Measurements from ENCODE around the gene MGAM2.

MGAM2 gene

GRCh38 chr7:142120524-142120923, 9.0 kb downstream of the MGAM2 start:
- DNase-seq (ENCODE audit: low read depth in 2 of 2) = no peak

DNA sequence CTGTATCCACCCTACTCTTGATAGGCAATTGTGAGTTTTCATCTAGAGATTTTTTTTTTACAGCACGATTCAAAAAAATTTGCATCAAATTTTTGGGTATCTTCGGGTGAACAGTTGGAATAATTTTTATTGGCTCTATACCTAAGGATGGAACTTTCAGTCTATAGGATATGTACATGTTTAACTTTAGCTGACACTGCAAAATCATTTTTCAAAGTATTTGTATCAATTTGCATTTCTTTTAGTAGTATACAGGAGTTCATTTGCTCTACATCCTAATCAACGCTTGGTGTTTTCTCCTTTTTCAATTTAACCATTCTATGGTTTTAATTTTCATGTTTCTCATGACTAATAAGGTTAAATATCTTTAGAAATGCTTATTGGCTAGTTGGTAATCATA, 11.7 kb downstream of the MGAM2 start:
- no peak for DNase-seq (ENCODE audit: low read depth in 2 of 2)

- no peak for DNase-seq (ENCODE audit: low read depth in 2 of 2)
Measured at GRCh38 chr7:142125256-142125955, 13.9 kb downstream of the MGAM2 start.

GRCh38 chr7:142130267-142130666, 18.7 kb downstream of the MGAM2 start:
- DNase-seq (ENCODE audit: low read depth in 2 of 2) = no peak

DNA sequence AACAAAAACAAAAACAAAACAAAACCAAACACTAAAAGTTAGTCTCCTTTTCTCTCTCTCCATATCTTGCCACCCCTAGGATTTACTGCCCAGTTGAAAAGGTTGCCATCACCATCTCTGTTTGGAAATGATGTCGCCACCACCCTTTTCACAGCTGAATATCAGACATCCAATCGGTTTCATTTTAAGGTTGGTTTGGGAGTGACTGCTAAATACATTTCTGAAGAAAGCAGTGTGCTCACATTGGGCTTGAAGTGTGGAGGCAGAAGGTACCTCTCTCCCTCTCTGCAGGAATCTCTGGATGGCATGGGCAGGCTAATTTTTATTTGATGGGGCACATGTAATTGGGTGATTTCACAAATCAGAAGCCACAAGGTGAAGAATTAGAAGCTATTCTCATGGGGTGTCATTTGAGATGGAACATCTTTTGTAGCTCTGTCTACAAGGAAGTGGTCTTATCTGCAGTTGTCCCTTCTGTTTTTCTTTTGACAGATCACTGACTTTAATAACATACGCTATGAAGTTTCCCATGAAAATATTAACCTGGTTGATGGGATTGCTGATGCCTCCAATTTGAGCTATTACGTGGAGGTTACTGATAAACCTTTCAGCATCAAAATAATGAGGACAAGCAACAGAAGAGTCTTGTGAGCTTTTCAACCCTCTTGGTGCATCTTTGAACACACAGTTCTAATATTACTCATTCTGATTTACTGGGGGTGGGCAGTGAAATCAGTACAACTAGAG, 20.1 kb downstream of the MGAM2 start:
- no peak for DNase-seq (ENCODE audit: low read depth in 2 of 2)

DNA sequence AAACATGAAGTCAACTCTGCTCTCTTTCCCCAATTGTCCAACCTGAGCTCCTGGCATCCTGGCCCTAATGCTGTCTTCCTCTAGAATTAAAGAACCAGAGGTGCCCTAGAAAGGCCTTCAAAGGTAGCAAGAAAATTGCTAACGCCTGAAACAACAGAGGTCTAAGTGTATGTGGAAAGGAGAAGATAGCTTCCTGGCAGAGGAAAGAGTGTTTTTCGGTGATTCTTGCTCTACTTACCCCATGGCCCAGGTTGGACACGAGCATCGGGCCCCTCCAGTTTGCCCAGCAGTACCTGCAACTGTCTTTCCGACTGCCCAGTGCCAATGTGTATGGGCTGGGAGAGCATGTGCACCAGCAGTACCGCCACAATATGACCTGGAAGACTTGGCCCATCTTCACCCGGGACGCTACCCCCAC, 22.2 kb downstream of the MGAM2 start:
- no peak for DNase-seq (ENCODE audit: low read depth in 2 of 2)

DNA sequence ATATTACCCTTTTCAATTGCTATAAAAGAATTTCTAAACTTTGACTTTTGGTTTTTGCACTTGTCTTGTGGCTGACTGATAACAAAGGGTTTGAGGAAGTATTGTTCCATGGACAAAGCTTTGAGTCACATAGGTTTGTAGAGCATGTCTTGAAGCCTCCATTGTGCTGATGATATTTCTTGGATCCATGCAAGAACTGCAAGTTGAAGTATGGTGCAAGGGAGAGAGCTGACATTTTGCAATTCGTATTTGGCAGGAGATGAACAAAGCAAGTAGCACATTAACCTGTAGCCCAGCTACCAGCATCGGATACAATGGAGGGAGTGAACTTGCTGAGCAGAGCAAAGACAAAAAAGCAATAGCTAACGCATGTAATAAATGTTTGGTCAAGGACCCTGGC, 23.4 kb downstream of the MGAM2 start:
- DNase-seq (ENCODE audit: low read depth in 2 of 2) = no peak

- DNase-seq (ENCODE audit: low read depth in 2 of 2) = no peak
Measured at GRCh38 chr7:142138996-142139395, 27.5 kb downstream of the MGAM2 start.

DNA sequence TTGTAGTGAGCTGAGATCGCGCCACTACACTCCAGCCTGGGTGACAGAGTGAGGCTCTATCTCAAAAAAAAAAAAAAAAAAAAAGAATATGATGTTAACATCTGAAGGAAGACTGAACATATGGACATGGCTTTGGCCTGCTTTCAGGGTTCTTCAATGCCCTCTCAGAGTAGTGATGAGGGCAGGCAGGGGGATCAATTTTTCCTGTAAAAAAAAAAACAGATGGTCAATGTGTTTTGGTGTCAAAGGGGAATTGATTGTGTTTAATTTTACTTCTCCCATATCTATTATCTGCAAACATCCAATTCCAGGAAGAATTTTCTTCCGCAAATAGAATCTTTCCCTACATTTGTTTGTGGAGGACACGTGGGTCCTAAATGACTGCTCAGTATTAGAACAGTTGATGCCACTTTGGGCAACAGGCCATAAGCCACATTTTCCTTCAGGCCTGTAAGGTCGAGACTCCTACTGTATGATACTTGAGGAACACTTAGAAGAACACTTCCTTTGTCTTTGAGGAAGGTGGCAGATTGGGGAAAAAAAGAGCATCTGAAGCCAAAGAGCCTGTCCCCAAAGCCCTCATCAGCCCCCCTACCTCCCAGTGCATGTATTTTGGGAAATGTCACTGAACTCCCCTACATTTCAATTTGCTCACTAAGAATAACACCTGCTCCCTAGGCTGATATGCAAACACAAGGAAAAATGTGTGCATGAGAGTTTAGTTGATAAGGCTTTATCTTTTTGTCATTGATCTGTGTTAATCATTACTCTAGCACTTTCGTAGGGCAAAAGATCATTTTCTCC, 28.3 kb downstream of the MGAM2 start:
- no peak for DNase-seq (ENCODE audit: low read depth in 2 of 2)

GRCh38 chr7:142140401-142140959, 29.0 kb downstream of the MGAM2 start:
- no peak for DNase-seq (ENCODE audit: low read depth in 2 of 2)

GRCh38 chr7:142142702-142143101, 31.2 kb downstream of the MGAM2 start:
- no peak for DNase-seq (ENCODE audit: low read depth in 2 of 2)

GRCh38 chr7:142146124-142146523, 34.6 kb downstream of the MGAM2 start:
- no peak for DNase-seq (ENCODE audit: low read depth in 2 of 2)

GRCh38 chr7:142150356-142150755, 38.8 kb downstream of the MGAM2 start:
- DNase-seq (ENCODE audit: low read depth in 2 of 2) = no peak

GRCh38 chr7:142150869-142151268, 39.4 kb downstream of the MGAM2 start:
- DNase-seq (ENCODE audit: low read depth in 2 of 2) = no peak

DNA sequence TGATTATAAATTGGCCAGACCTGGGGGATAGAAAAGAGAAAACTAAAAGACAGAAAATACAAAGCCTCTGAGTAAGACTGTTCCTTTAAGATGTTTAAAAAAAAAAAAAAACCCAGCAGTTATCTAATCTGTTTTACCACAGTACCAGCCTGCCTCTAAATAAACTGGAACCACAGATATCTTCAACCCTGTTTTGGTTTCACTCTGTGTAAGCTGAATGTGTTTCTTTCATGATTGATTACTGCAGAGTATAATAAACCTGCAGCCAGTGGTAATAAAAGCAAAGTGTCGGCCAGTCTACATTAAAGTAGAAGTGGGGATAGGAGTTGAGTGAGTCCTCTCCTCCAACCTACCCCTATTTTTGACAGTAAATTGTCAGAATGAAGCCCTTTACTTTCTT, 40.6 kb downstream of the MGAM2 start:
- DNase-seq (ENCODE audit: low read depth in 2 of 2) = no peak

DNA sequence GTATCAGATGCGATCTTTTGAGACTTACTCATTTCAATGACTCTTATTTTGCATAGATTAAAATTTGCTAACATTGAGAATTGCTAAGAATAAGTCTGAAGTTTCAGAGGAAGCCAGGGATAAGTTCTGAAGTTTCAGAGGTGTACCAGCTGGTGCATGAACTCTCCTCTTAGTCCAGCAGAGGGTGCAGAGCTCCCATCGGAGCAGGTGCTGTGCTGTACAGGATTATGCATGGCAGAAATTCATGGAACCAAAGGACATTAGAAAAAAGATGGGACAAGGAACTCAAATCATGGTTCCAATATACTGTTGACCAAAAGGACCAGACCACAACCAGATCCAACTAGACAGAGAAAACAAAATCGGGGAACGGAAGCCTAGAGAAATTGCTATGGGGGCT, 41.9 kb downstream of the MGAM2 start:
- DNase-seq (ENCODE audit: low read depth in 2 of 2) = no peak

DNA sequence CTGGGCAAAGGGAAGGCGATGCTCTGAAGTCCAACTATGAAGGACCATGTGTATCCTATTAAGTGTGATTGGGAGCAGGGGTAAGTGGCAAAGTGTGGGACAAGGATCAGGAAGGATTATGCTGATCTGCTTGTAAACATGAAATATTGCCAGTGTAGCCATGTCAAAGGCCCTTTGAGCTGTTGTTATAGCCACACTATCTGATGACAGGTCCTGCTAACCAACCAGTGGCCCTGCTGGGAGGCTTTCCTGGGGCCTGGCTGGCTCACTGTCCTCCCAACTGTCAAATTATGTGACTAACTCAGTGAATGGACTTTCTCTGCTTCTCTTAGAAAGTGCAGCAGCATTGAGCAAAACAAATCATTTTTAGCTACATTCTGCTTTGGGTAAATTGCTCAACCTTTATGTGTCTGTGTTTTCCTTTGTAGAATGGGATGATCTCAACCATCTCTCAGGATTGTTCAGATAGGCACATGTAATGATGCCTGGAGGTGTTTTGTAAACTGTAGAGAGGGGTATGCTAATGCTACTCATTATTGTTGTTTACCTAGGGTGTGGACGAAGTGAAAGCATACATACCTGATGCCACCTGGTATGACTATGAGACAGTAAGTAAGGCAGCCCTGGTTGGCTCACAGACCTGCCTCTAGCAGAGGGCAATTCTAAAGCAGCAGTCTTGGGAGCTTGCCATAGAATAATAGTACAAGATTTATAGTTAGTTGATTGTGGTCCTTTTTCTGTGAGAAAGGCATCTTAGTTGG, 47.4 kb downstream of the MGAM2 start:
- no peak for DNase-seq (ENCODE audit: low read depth in 2 of 2)

GRCh38 chr7:142161921-142162320, 50.4 kb downstream of the MGAM2 start:
- no peak for DNase-seq (ENCODE audit: low read depth in 2 of 2)

DNA sequence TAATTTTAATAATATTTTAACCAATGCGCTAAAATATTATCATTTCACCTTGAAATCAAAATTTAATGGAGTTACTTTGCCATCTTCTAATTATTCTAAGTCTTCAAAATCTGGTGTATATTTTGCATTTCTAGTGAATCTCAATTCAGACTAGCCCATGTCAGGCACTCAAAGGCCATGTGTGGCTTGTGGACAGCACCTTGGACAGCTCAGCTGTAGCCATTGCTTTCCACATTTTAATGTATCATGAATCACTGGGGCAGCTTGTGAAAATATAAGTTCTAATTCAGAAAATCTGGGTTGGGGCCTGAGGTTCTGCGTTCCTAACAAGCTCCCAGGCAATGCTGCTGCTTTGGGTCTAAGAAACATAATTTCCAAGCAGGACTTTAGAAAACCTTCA, 57.2 kb downstream of the MGAM2 start:
- no peak for DNase-seq (ENCODE audit: low read depth in 2 of 2)

- DNase-seq (ENCODE audit: low read depth in 2 of 2) = no peak
Measured at GRCh38 chr7:142172932-142173331, 61.4 kb downstream of the MGAM2 start.

GRCh38 chr7:142174441-142174840, 62.9 kb downstream of the MGAM2 start:
- DNase-seq (ENCODE audit: low read depth in 2 of 2) = no peak

DNA sequence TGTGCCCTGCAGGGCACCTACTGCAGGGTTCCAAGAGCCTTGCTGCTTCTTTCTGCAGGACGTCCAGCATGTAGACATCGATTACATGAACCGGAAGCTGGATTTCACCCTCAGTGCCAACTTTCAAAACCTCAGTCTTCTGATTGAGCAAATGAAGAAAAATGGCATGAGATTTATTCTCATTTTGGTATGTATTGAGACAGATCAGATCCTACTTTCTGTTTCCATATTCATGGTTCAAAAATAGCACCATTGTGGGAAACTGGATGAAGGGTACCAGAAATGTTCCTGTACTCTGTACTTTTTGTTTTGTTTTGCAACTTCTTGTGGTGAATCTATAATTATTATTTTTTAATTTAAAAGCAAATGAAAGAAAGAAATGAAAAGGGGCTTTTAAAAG, 64.1 kb downstream of the MGAM2 start:
- no peak for DNase-seq (ENCODE audit: low read depth in 2 of 2)

Measured in activated CD8-positive, alpha-beta memory T cell treated with anti-CD3 and anti-CD28 coated beads for 4 hours (primary cell).